HG02759 (cell line): ENCODE measurements around the gene PTGES2.

Experiments used
- ATAC-seq: cut with Tn5 transposase; IDR thresholded peaks from one replicate; pipeline ENCODE4 v1.9.1; 2021; ENCODE audit warnings: mild to moderate bottlenecking, moderate library complexity; ENCODE audit not compliant: unreplicated experiment

PTGES2 gene

DNA sequence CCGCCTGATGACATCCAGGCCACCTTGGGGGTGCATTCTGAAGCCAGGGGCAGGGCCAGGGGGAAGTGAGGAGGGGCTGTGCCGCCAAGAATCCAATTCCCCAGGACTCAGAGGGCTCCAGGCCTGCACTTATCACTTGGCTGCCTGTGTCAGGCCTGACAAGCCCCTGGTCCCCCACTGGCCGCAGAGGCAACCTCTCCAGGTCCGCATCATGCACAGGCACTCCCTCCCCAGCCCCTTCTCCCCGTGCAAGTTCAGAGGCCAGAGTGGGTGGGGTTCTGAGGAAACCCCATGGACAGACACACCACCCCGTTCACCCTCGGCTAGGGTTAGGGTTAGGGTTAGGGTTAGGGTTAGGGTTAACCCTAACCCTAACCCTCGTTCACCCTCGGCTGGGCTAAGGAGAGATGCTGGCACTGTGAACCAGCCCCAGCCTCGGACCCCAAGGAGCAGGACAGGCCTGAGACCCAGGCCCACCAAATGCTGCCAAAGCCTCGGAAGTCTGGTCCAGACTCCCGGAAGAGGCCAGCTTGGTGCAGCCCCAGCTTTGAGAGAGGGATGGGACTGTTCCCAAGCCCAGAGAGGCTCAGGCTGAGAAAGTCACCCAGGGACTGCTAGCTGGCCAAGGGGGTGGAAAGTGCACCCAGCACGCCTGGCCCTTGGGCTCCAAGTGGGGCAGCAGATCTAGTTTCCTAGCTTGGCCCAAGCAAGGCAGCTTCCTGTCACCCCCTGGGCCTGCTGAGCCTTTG lies 26.6 kb upstream of the PTGES2 start:
- ATAC-seq = no peak

DNA sequence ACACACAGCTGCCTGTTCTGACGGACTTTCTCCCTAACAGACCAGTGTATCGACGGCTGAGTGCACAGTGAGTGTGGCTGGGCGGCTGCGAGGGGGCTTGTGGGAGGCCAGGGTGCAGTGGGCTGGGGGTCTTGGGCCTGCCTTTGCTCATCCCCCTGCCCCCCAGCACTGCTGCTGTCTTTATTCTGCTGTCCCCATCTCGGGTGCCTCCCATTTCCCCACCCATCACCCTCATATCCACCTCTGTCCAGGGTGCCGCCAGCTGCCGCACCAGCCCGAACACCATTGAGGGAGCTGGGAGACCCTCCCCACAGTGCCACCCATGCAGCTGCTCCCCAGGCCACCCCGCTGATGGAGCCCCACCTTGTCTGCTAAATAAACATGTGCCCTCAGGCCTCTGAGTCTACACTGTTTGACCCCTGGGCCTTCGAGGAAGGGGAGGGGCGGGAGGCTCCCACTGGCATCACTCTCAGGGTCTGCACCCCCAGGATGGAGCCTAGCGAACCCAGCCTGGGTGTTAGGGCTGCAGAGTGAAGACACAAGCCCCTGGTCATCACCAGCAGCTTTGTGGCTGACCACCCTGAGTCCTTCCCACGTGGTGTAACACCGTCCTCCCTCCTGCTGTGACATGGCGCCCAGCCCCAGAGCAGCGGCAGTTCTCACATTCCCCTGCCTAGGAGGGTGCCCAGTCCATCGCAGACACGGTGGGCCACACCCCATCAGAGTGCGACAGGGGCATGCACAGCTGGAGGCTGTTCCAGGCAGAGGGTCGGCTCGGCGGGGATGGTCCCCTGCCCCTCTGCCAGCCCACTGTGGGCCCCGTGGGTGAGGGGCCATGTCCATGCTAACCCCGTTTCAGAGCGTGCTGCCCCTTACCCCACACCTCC lies 25.8 kb upstream of the PTGES2 start:
- ATAC-seq = no peak

DNA sequence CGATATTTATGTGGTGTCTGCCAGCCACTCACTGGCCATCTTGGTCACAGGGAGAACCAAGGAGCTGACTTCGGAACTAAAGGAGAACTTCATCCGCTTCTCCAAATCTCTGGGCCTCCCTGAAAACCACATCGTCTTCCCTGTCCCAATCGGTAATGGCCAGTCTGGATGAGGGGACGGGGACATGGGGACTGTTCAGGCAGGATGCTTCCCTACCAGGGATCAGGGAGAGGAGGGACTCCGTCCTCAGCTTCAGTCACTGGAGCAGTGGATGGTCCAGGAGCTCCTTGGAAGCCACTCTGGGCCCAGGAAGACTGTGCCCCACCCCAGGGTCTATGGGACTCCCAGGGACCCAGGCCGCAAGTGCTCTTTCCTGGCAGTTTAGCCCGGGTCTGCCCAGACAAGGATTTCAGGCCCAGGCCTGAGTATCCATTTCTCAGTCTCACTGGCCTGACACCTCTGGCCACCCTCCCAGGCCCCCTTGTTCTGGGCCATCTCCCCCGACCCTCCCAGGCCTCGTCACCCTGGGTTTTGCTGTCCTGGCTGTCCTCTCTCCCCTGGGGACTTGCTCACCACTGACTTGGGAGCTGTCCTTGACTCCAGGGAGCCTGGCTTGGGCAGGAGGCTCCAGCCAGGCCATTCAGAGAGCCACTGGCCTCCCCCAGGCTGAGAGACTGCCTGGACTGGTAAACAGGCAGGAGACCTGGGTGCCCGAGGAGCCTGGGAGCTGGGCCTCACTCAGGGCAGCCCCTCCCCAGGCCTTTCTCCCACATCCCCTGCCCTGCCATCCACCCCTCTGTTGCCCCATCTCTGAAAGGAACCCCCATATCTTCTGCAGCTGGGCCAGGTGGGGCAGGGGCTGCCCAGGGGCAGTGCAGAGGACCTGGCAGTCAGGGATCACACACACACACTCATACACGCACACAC lies 24.9 kb upstream of the PTGES2 start:
- ATAC-seq = no peak

DNA sequence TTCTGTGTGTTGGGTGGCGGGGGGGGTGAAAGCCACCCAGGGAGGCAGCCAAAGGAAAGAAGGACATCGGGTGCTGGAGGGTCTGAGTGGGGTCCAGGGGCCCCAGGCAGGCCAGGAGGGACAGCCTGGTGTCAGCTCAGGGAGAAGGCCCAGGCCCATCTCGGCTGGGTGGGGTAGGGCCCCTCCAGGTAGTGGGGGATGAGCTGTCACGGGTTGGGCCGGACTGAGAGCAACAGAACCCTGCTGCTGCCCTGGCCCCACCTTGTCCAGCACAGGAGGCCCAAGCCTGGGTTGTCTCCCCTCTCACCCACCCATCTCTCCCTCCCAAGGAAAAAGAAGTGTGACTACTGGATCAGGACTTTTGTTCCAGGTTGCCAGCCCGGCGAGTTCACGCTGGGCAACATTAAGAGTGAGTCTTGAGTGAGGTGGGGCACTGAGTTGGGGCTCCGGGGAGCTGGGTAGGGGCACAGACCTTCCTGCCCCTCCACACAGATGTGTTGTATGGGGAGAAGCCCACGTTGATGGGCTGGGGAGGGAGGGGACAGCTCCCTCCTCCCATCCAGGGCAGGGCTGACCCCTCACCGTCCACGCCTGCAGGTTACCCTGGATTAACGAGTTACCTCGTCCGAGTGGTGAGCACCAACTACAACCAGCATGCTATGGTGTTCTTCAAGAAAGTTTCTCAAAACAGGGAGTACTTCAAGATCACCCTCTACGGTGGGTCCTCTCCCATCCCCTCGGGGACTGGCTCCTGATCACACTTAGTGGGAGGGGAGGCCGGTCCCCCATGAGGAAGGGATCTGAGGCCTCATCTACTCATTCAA lies 24.0 kb upstream of the PTGES2 start:
- ATAC-seq = no peak

DNA sequence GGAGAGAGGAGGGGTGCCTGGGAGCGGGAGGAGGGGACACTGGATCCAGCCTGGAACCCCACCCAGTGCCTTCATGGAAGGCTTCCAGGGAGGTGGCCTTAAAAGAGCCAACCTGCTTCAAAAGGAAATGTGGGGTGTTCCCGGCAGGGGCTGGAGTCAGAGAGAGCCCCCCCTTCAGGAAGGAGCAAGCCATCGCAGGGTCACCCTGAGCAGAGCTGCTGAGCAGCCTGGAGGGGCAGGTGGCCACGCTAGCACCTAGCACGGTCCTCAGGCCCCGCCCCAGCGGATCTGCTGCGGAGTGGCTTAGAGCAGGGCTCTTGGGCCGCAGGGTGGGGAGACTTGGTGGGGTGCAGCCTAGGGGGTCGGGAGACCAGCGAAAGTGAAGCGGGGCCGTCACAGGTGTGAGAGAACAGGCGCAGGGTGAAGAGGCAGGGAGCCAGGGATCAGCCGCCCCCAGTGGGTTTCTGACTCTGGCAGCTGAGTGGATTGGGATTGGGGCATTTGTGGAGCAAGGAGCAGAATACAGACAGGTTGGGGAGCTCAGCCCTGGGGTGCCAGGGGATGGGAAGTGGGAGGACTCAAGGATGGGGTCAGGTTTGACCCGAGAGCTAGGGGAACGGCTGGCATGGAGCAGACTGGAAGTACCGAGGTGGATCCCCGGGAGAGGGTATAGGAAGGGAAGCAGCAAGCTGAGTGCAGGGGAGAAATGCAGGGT lies 23.2 kb upstream of the PTGES2 start:
- no peak for ATAC-seq

DNA sequence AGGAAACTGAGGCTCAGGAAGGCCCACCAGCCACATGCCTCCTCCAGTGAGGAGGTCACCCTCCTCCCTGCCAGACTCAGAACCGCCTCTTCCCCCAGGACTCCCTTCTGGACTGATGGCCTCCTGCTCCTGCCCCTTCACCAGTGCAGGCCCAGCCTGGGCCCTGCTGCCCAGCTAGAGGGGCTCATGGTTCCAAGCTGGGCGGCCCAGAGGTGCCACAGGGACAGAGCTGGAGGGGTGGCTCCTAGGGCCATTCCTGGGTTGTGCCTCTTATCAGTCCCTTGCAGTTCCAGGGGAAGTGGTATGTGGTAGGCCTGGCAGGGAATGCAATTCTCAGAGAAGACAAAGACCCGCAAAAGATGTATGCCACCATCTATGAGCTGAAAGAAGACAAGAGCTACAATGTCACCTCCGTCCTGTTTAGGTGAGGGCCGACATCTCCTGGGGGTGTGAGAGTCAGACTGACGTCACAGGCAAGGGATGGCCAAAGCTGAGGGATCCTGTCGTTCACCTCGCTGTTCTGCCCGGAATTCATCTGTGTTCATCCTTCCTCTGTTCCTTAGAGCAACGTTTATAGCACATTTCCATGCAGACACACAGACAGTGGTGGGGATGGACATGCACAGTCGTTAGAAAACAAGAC lies 22.5 kb upstream of the PTGES2 start:
- no peak for ATAC-seq

DNA sequence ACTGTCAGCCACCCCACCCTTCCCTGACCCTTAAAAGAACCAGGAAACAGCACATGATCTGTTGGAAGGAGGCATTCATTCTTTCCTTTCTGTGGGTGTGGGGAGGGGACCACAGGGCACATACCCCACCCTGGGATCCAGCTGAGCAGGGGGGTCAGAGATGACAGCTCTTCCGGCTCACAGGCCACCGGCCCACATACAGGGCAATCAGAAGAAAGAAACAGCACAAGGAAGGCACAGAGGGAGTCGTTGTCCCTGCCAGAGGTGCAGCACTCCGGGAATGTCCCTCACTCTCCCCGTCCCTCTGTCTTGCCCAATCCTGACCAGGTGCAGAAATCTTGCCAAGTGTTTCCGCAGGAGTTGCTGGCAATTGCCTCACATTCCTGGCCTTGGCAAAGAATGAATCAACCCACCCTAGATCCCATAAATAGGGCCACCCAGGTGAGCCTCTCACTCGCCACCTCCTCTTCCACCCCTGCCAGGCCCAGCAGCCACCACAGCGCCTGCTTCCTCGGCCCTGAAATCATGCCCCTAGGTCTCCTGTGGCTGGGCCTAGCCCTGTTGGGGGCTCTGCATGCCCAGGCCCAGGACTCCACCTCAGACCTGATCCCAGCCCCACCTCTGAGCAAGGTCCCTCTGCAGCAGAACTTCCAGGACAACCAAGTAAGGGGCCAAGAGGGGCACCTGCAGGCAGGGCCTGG lies 21.6 kb upstream of the PTGES2 start, which contains the start of gene LCN2:
LCN2 (plus strand) TSS at position 453 of the 701 bp plus-strand sequence; CDS start at position 526, 73 bp downstream.
- ATAC-seq = no peak

DNA sequence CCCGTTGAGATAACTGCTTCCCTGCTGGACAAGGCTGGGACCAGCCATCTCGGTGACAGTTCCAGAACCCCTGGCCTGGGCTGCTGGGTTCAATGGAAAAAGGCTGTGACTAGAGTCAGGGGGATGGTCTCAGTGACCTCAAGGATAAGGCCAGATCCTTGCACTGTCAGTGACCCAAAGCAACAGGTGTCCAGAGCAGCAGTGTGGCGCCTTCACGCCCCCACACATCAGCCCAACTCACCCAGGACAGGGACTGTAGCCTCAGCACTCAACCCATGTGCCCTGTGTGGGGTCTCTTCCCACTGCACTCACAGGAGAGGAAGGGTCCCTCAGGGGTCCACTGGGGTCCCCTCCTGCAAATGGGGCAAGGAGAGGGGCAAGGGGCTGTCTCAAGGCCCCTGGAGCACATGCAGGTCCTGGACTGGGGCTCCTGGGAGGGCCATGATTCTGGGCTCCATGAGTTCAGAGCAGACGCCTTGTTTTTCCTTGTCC lies 21.0 kb upstream of the PTGES2 start:
- ATAC-seq = no peak

DNA sequence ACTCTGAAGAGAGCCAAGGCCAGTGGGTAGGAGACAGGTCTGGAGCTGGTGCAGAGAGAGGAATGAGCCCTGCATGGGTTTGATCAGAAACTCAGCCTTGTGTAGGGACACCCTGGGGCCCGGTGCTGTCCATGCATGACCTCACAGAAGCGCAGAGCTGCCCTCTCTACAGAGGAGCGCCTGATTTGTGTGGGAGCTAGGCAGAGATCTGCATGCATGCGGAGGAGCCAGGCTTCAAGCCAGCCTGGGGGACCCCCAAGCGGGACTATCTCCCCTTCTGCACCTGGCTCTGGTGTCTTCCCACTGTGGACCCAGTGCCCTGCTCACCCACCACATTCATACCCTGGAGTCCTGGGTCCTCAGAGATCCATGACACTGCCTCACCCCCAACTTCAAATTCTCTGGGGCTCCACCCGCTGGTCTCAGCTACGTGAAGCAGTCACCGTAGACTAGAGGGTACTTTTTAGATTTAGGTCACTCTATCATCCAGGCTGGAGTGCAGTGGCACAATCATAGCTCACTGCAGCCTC lies 19.1 kb upstream of the PTGES2 start:
- ATAC-seq = no peak

DNA sequence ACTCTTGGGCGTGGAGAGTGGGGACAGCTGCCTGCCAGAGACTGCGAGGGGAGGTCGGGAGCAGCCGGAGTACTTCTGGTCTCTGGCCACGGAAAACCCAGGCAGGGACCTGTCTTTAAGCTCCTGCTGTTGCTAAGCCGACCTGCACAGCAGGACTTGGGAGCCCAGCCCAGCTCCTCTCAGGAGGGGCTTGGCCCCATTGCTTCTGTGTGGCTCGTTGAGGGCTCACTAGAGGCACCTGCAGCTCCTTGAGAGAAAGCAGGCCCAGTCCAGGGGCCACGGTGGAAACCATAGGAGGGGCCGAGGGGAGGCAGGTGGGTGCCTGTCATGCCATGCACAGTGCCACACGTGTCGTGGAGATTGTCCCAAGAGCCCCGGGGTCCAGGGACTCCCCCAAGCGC lies 18.4 kb upstream of the PTGES2 start:
- no peak for ATAC-seq

DNA sequence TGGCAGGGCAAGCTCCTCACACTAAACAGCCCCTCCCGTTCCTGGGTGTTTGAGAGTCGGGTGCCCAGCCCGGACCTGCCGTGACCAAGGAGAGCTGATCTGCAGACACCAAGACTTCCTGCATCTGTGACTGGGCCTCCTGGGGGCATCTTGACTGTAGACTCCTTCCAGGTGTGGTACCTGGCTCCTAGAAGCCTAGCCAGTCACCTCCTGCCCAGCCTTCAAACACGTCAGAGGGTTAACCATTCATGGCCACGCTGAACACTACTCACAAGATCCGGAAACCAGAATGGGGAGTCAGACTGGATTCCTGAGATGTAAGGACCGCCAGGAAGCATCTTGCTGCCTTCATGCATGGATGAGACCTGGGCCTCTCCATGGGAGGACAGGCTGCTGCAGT lies 18.0 kb upstream of the PTGES2 start:
- no peak for ATAC-seq

DNA sequence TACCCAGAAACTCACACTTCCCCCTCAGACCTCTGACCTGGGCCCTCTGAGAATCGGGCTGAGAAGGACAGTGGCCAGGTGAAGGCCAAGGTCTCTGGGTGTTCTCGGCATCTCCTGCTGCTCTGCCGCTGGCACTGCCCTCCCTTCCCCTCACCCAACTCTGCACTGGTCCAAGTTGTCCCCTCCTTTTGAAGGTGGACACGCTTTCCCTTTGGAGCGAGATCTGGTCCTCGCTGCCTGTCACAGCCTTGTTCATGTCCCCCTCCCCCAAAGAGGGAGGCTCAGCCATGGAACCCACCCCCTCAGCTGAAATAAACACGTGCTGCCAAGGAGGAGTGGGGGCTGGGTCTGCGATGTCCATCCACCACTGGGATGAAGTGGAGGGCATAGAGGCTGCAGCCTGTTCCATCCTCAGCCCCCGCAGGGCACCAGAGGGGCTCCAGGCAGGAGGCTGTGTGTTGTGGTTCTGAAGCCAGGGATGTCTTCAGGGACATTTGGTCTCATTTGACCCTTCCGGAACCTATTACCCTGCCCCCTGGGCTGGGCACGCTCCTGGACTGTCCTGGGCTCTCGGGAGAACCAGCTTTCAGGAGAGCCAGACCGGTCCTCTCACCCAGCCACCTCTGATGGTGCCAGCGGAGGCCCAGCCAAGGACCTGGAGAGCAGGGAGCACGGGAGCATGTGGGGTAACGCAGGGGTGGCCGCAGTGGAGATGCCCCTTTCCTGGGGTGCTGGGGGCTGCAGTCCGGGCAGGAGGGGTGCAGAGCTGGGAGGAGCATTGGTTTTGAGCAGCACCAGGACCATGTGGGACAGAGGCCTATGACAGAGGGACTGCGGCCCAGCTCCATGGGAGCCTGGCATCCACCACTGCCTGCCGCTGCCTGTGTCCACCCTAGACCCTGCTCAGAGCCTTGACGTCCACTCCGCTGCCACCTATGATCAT lies 17.0 kb upstream of the PTGES2 start:
- ATAC-seq = no peak

DNA sequence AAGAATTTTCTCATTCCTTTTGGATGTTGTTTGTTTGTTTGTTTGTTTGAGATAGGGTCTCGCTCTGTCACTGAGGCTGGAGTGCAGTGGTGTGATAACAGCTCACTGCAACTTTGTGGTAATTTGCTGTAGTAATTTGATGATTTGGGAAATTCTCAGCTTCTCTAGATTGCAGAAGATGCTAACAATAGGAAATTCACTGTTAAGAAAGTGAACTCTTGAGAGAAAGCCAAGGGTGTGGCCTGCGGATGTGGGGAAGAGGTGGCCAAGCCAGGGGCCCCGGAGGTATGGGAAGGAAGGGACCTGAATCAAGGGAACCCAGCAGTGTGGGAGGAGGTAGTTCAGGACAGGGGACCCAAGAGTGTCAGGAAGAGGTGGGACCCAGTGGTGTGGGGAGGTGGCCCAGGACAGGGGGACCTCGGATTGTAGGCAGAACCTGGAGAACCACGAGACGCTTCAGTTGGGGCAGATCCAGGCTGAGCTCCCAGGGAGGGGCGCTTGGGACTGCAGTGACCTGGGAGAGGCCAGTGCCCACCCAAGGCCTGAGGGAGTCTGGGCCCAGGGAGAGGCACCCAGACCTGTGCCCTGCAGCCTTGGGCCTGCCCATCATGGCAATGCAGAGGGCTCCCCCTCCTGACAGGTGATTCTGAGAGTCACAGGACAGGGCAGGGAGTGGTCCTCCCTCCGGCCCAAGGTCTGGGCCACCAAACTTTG lies 16.2 kb upstream of the PTGES2 start:
- ATAC-seq = no peak

DNA sequence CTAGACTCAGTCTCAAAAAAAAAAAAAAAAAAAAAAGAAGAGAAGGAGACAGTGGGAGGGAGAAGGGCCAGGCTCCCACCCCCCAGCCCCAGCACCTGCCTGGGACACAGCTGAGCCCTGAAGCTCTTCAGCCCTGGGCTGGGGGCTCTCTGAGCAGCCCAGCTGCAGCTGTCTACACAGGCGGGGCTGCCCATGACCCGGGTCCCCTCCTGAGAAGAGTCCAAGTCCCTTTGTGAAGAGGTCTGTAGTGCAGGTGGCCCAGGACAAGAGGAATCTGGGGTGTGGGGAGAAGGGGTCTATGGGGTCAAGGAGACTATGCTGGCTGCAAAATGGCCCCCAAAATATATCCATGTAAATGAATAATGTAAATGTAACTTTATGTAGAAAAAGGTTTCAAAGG lies 15.1 kb upstream of the PTGES2 start:
- ATAC-seq = no peak

DNA sequence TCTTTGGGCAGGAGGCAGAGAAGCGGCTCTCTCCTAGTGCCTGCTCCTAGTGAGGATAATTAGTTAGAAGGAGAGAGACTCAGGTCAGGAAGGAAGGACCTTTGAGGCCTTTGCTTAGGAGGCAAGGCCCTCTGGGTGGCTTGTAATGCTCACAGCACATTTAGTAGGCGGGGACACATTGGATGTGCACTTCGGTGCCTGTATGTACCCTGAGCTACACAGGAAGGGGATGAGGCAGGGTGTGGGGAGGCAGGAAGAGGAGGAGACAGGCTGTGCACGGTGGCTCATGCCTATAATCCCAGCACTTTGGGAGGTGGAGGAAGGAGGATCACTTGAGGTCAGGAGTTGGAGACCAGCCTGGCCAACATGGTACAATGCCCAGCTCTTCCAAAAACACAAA lies 14.5 kb upstream of the PTGES2 start:
- no peak for ATAC-seq

DNA sequence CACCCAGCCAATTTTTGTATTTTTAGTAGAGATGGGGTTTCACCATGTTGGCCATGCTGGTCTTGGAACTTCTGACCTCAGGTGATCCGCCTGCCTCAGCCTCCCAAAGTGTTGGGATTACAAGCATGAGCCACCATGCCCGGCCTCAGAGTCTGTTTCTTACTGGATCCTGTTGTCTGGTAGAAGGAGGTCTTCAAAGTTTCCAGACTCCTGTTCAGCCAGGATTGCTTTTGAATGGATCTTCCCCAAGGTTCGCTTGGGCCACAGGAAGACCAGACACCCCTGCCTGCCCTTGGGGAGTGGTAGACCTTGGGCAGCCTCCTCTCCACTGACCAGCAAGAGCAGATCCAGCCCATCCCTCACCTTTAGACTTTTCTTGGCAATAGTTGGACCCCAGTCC lies 14.1 kb upstream of the PTGES2 start:
- no peak for ATAC-seq
